ENCODE measurements around the gene SLC48A1. TPM values are rescaled to one million over a fixed set of nuclear protein-coding genes. Genes with fewer than 3 reads are reported as not detected.
A peak's percentile ranks its signal among the peaks of the same experiment; 100 is the strongest.

Gene SLC48A1
- total and polyA plus RNA-seq, 4 donors = 16.8 to 31.3 (median 20.7) TPM

DNA sequence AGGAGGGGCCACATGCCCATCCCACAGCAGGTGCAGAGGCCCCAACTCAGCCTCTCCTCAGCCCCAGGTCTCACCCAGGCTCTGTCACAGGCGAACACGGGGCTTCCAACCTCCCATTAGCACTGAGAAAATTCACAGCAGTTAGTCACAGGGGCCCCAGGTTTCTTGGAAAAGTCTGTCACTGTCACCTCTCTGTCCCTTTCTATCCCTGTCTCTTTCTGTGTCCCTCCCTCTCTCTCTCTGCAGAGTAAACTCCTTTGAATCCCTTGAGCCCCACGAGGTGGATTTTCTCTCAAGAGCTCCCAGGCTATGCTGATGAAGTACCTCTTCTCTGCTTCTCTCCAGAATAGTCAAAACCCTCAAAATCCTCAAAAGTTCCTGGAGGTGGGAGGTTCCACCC, 33.7 kb upstream of the SLC48A1 start:
- H3K9ac ChIP-seq (ENCODE audit: insufficient read depth in 1 of 2, low read length in 2 of 2) = no peak overlapping the region
- ATAC-seq (ENCODE audit: insufficient read depth, low FRiP score) (no peak), DNase-seq (no peak)
- H3K27ac ChIP-seq (ENCODE audit: low read depth in 1 of 2, low read length in 1 of 2) = no peak overlapping the region
- H3K36me3 ChIP-seq (ENCODE audit: control insufficient read depth in 4 of 4, insufficient read depth in 4 of 4, low read length in 4 of 4) = no peaks in the 10 kb centered on the region
- H3K4me1 ChIP-seq (ENCODE audit: control insufficient read depth in 5 of 5, insufficient read depth in 5 of 5, low read length in 5 of 5) = peaks cover 13 to 51% (median 34%) of the 10 kb centered on the region in 5 donors
- TF ChIP-seq, protein P1, sequence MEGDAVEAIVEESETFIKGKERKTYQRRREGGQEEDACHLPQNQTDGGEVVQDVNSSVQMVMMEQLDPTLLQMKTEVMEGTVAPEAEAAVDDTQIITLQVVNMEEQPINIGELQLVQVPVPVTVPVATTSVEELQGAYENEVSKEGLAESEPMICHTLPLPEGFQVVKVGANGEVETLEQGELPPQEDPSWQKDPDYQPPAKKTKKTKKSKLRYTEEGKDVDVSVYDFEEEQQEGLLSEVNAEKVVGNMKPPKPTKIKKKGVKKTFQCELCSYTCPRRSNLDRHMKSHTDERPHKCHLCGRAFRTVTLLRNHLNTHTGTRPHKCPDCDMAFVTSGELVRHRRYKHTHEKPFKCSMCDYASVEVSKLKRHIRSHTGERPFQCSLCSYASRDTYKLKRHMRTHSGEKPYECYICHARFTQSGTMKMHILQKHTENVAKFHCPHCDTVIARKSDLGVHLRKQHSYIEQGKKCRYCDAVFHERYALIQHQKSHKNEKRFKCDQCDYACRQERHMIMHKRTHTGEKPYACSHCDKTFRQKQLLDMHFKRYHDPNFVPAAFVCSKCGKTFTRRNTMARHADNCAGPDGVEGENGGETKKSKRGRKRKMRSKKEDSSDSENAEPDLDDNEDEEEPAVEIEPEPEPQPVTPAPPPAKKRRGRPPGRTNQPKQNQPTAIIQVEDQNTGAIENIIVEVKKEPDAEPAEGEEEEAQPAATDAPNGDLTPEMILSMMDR (IDR thresholded peaks at IDR 0.05; ENCODE audit: control extremely low read depth, extremely low read depth) = no peak
- 80 to 86% methylated on average over 3 of the region's 3 CpGs for WGBS, 2 donors
- no peak overlapping the region for H3K4me3 ChIP-seq
- H3K27me3 ChIP-seq (ENCODE audit: control insufficient read depth in 3 of 3, insufficient read depth in 3 of 3, low read length in 2 of 3) = no peaks in the 10 kb centered on the region
- H3K9me3 ChIP-seq (ENCODE audit: control insufficient read depth in 4 of 4, insufficient read depth in 3 of 4, low read length in 3 of 4) = no peaks in the 10 kb centered on the region

DNA sequence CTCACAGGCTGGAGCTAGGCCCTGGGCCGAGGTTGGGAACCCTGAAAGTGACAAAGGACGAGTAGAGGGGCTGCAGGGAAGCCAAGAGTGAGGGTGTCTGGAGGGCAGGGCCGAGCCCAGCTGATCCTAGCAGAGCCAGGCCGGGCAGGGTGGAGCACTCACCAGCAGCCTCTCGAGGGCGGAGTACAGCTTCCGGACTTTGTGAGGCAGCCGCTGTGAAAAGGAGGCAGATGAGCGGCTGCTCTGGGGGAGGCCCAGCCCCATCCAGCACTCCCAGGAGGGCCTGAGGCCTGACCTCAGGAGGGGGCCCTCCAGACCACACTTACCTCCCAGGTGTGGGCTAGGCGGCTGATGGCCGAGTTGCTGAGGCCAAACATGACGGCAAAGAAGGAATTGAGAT, 33.1 kb upstream of the SLC48A1 start:
- no peak overlapping the region for H3K9ac ChIP-seq (ENCODE audit: insufficient read depth in 1 of 2, low read length in 2 of 2)
- no peak overlapping the region for H3K4me3 ChIP-seq
- no peaks in the 10 kb centered on the region for H3K36me3 ChIP-seq (ENCODE audit: control insufficient read depth in 4 of 4, insufficient read depth in 4 of 4, low read length in 4 of 4)
- no peaks in the 10 kb centered on the region for H3K27me3 ChIP-seq (ENCODE audit: control insufficient read depth in 3 of 3, insufficient read depth in 3 of 3, low read length in 2 of 3)
- no peak for DNase-seq
- 69 to 80% methylated on average over 12 of the region's 12 CpGs for WGBS, 2 donors
- ATAC-seq (ENCODE audit: insufficient read depth, low FRiP score) = no peak
- TF ChIP-seq, protein P1 (IDR thresholded peaks at IDR 0.05; ENCODE audit: control extremely low read depth, extremely low read depth) = no peak
- H3K27ac ChIP-seq (ENCODE audit: low read depth in 1 of 2, low read length in 1 of 2) = peak overlapping the region in 1 of 2 donors; percentile 63
- peaks cover 13 to 44% (median 29%) of the 10 kb centered on the region in 5 donors for H3K4me1 ChIP-seq (ENCODE audit: control insufficient read depth in 5 of 5, insufficient read depth in 5 of 5, low read length in 5 of 5)
- H3K9me3 ChIP-seq (ENCODE audit: control insufficient read depth in 4 of 4, insufficient read depth in 3 of 4, low read length in 3 of 4) = no peaks in the 10 kb centered on the region

DNA sequence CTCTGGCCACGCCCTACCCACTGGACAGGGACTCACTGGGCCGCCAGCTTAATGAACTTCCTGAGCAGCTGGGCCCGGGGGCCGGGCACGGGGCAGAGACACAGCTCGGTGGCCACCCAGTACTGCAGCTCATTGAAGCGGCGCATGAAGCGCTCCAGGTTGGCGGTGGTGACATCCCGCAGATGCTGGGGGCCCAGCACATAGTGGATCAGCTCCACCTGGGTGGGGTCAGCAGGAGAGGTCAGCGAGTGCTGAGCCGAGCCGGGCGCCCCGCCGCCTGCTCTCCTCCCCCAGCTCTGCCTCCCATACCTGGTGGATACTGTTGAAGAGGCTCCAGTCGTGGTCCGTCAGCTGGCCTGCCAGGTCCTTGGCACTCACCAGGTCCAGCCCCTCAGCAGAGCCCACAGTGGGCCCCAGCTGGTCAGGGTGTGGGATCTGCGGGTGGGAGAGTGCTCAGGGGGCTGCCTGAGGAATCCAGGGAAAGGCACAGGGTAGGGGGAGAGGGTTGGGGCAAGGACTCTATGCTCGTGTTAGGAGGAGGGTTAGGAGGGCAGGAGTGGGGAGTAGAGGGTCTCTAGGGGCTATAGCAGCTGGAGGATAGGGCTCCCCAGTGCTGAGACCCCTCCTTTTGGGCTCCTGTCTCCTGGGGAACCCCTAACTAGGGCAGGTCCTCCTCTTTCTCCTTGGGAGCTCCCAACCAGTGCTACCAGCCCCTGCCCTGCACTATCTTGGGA, 32.3 kb upstream of the SLC48A1 start:
- peaks cover 13 to 44% (median 23%) of the 10 kb centered on the region in 5 donors for H3K4me1 ChIP-seq (ENCODE audit: control insufficient read depth in 5 of 5, insufficient read depth in 5 of 5, low read length in 5 of 5)
- H3K27ac ChIP-seq (ENCODE audit: low read depth in 1 of 2, low read length in 1 of 2) = peak overlapping the region in 1 of 2 donors; percentile 63

More for the DNA sequence above, 32.3 kb upstream of the SLC48A1 start:
- TF ChIP-seq, protein P1 (IDR thresholded peaks at IDR 0.05; ENCODE audit: control extremely low read depth, extremely low read depth) = no peak
- Histone ChIP-seq H3K27me3 (ENCODE audit: control insufficient read depth in 3 of 3, insufficient read depth in 3 of 3, low read length in 2 of 3) (no peaks in the 10 kb centered on the region), H3K4me3 (no peak overlapping the region), H3K36me3 (ENCODE audit: control insufficient read depth in 4 of 4, insufficient read depth in 4 of 4, low read length in 4 of 4) (no peaks in the 10 kb centered on the region), H3K9ac (ENCODE audit: insufficient read depth in 1 of 2, low read length in 2 of 2) (no peak overlapping the region), H3K9me3 (ENCODE audit: control insufficient read depth in 4 of 4, insufficient read depth in 3 of 4, low read length in 3 of 4) (no peaks in the 10 kb centered on the region)
- peak in 1 of 3 donors; percentile 33 for DNase-seq
- 58 to 66% methylated on average over 21 of the region's 21 CpGs for WGBS, 2 donors
- ATAC-seq (ENCODE audit: insufficient read depth, low FRiP score) = no peak
